SK-N-SH (cell line): ENCODE data around the gene LHFPL6. TPM values are rescaled to one million over a fixed set of nuclear protein-coding genes. Genes with fewer than 3 reads are reported as not detected.

Experiments
- CTCF ChIA-PET: fragments of 300-600, 350-600 bp; formaldehyde crosslinking; extraction: SDS; loops from one replicate; lab custom pipeline; 2021; lab: Yijun Ruan, JAX
- POLR2A ChIA-PET: fragments of 350-600 bp; sonication (Branson Sonifier 250); formaldehyde crosslinking; extraction: SDS; loops from one replicate; lab custom pipeline; 2020; ENCODE audit warnings: antibody characterized with exemption, inconsistent platforms; lab: Yijun Ruan, JAX
- DNase-seq: peaks from one replicate; pipeline ENCODE4 v3.0.0; 2012
- H2AFZ ChIP-seq: fragments of 200-600 bp; sonication (generic); 2 replicates; pipeline ENCODE4 v1.8.1; 2016; ENCODE audit warnings: antibody characterized with exemption, mild to moderate bottlenecking, low read depth
- H3F3A ChIP-seq: fragments of 200-600 bp; sonication (generic); replicated peaks from 2 replicates; pipeline ENCODE3; 2016; ENCODE audit warnings: antibody characterized with exemption, mild to moderate bottlenecking; ENCODE audit not compliant: insufficient read depth
- H3K27ac ChIP-seq, 2 experiments: fragments of 200-500 bp in 1 of 2; fragments of 200-600 bp in 1 of 2; sonication (Bioruptor generic) in 1 of 2; sonication (generic), shearing (Covaris generic) in 1 of 2; 2 replicates each; pipeline versions ENCODE4 v1.5.1 to v1.6.1; 2014 to 2016; ENCODE audit warnings: low read depth in 2 of 2, inconsistent platforms in 1 of 2, low read length in 1 of 2, mild to moderate bottlenecking in 1 of 2, mixed read lengths in 1 of 2
- H3K27me3 ChIP-seq: fragments of 200-600 bp; sonication (generic), shearing (Covaris generic); 2 replicates; pipeline ENCODE4 v1.6.1; 2016; ENCODE audit warnings: mixed run types; ENCODE audit not compliant: insufficient read depth
- H3K36me3 ChIP-seq, 2 experiments: fragments of 200-500 bp in 1 of 2; fragments of 200-600 bp in 1 of 2; sonication (Bioruptor generic) in 1 of 2; sonication (generic) in 1 of 2; replicated peaks in 1 of 2; 2 replicates each; pipeline versions ENCODE3 to v1.5.1; 2014 to 2016; ENCODE audit warnings: low read length in 1 of 2, mild to moderate bottlenecking in 1 of 2; ENCODE audit not compliant: insufficient read depth in 2 of 2, control insufficient read depth in 1 of 2
- H3K4me1 ChIP-seq, 2 experiments: fragments of 200-500 bp in 1 of 2; fragments of 200-600 bp in 1 of 2; sonication (Bioruptor generic) in 1 of 2; sonication (generic), shearing (Covaris generic) in 1 of 2; 2 replicates each; pipeline versions ENCODE4 v1.5.1 to v1.6.1; 2014 to 2016; ENCODE audit warnings: low read depth in 1 of 2, low read length in 1 of 2, mixed run types in 1 of 2; ENCODE audit not compliant: insufficient read depth in 2 of 2, control insufficient read depth in 1 of 2
- H3K4me2 ChIP-seq: fragments of 200-600 bp; sonication (generic), shearing (Covaris generic); 2 replicates; pipeline ENCODE4 v1.6.1; 2017; ENCODE audit warnings: mixed run types
- H3K4me3 ChIP-seq, 2 experiments: fragments of 200-500 bp in 1 of 2; fragments of 200-600 bp in 1 of 2; sonication (Bioruptor generic) in 1 of 2; sonication (generic), shearing (Covaris generic) in 1 of 2; 2 replicates each; pipeline versions ENCODE4 v1.5.1 to v1.8.1; 2014 to 2016; ENCODE audit warnings: low read depth in 2 of 2, inconsistent platforms in 1 of 2, low read length in 1 of 2, mild to moderate bottlenecking in 1 of 2, mixed read lengths in 1 of 2, moderate library complexity in 1 of 2
- H3K79me2 ChIP-seq: fragments of 200-600 bp; sonication (generic); 2 replicates; pipeline ENCODE4 v1.8.1; 2017; ENCODE audit warnings: mild to moderate bottlenecking; ENCODE audit not compliant: insufficient read depth
- H3K9ac ChIP-seq: fragments of 200-600 bp; sonication (generic); 2 replicates; pipeline ENCODE4 v1.6.1; 2017; ENCODE audit warnings: mixed run types
- H3K9me2 ChIP-seq: fragments of 200-600 bp; sonication (generic); 2 replicates; pipeline ENCODE4 v1.6.1; 2017; ENCODE audit warnings: mixed run types
- H3K9me3 ChIP-seq: fragments of 200-600 bp; sonication (generic); 2 replicates; pipeline ENCODE4 v1.6.1; 2017; ENCODE audit warnings: mixed run types, mild to moderate bottlenecking, moderate library complexity
- H4K20me1 ChIP-seq: fragments of 200-600 bp; sonication (generic); 2 replicates; pipeline ENCODE4 v1.6.1; 2017; ENCODE audit warnings: mild to moderate bottlenecking, mixed run types; ENCODE audit not compliant: insufficient read depth
- CHD2 ChIP-seq: fragments of 150-350 bp; IDR thresholded peaks from 2 replicates; pipeline ENCODE4 v1.6.1; 2018; ENCODE audit warnings: low read length; ENCODE audit not compliant: partially characterized antibody
- CTCF ChIP-seq: fragments of 200-600 bp; sonication (generic); IDR thresholded peaks from 2 replicates; pipeline ENCODE4 v1.6.1; 2017; ENCODE audit warnings: antibody characterized with exemption, mild to moderate bottlenecking, moderate library complexity
- ELF1 ChIP-seq: IDR thresholded peaks from 2 replicates; pipeline ENCODE4 v1.4.0; 2012
- EP300 ChIP-seq, 2 experiments: IDR thresholded peaks; 2 replicates each; pipeline versions ENCODE4 v1.4.0 to v1.6.1; 2012; ENCODE audit warnings: borderline replicate concordance in 1 of 2, low read depth in 1 of 2, low read length in 1 of 2
- EZH2phosphoT487 ChIP-seq: fragments of 200-600 bp; sonication (generic); IDR thresholded peaks from 2 replicates; pipeline ENCODE4 v1.6.1; 2017; ENCODE audit warnings: low read depth, mixed run types, mild to moderate bottlenecking, antibody characterized with exemption, moderate library complexity, borderline replicate concordance
- FOSL2 ChIP-seq: IDR thresholded peaks from 2 replicates; pipeline ENCODE4 v1.4.0; 2012; ENCODE audit warnings: low read depth, mild to moderate bottlenecking, moderate library complexity, borderline replicate concordance
- FOXM1 ChIP-seq: IDR thresholded peaks from 2 replicates; pipeline ENCODE4 v1.4.0; 2012; ENCODE audit warnings: low read depth, mild to moderate bottlenecking
- GABPA ChIP-seq: IDR thresholded peaks from 2 replicates; pipeline ENCODE4 v1.4.0; 2012; ENCODE audit warnings: low read depth, mild to moderate bottlenecking
- IRF3 ChIP-seq: fragments of 150-350 bp; IDR thresholded peaks from 2 replicates; pipeline ENCODE4 v1.6.1; 2016; ENCODE audit warnings: mild to moderate bottlenecking, low read depth, low read length
- MAX ChIP-seq: IDR thresholded peaks from 2 replicates; pipeline ENCODE4 v1.4.0; 2012; ENCODE audit warnings: low read depth
- NFIC ChIP-seq: IDR thresholded peaks from 2 replicates; pipeline ENCODE4 v1.4.0; 2012; ENCODE audit warnings: borderline replicate concordance
- POLR2AphosphoS5 ChIP-seq: IDR thresholded peaks from 2 replicates; pipeline ENCODE4 v1.6.1; 2012; ENCODE audit warnings: low read depth, low read length
- RFX5 ChIP-seq: IDR thresholded peaks from 2 replicates; pipeline ENCODE4 v1.6.1; 2012; ENCODE audit warnings: mild to moderate bottlenecking, improper control_type of control experiment, low read length
- RXRA ChIP-seq: IDR thresholded peaks from 2 replicates; pipeline ENCODE4 v1.4.0; 2012; ENCODE audit warnings: low read depth, mild to moderate bottlenecking, borderline replicate concordance
- SIN3A ChIP-seq: IDR thresholded peaks from 2 replicates; pipeline ENCODE4 v1.6.1; 2012; ENCODE audit warnings: low read depth, mild to moderate bottlenecking, low read length, moderate library complexity, borderline replicate concordance
- TAF1 ChIP-seq: IDR thresholded peaks from 2 replicates; pipeline ENCODE4 v1.6.1; 2012; ENCODE audit warnings: low read depth, mild to moderate bottlenecking, low read length, moderate library complexity, borderline replicate concordance
- TEAD4 ChIP-seq: IDR thresholded peaks from 2 replicates; pipeline ENCODE4 v1.4.0; 2012; ENCODE audit warnings: mild to moderate bottlenecking, borderline replicate concordance; ENCODE audit not compliant: insufficient read depth
- YY1 ChIP-seq: IDR thresholded peaks from 2 replicates; pipeline ENCODE4 v1.4.0; 2012; ENCODE audit warnings: low read depth, mild to moderate bottlenecking
- WGBS: methylation state at CpG from one replicate; pipeline ENCODE4 v1.1.6; 2017; ENCODE audit warnings: low lambda C conversion rate; 5-methylcytosine and 5-hydroxymethylcytosine counted together
- polyA plus RNA-seq, 3 experiments: library from polyadenylated mRNA; depleted of rRNA; stranded (reverse); fragments of >200 nt; gene quantifications; 2 replicates each; pipeline ENCODE4 v1.2.3, GENCODE V29; 2012
- TF ChIP-seq, protein P1 (sequence below): fragments of 150-350 bp; IDR thresholded peaks from 2 replicates; pipeline ENCODE4 v1.6.1; 2017; ENCODE audit warnings: antibody characterized with exemption, low read length, low read depth, borderline replicate concordance

Gene LHFPL6
- polyA plus RNA-seq, 1 of the 3 experiments (the other 2 are of a cell fraction), result 22.2 TPM

DNA sequence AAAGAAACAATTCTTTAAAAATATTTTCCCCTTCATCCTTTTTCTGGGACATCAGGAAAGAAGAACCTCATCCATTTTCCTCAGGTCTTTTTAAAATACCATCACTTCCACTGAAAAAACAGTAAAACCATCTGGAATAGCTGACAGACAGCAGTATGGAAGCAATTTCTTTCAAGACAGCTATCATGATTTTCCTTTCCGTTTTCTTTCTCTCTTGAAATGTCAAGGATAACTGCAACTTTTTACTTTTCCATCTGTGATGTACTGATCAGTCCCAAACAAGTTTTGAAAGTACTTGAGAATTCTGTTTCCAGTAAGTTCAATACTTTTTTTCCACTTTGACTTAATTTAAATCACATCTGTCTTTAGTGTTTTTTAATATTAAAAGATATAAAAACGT, 211.2 kb downstream of the LHFPL6 start:
- Histone ChIP-seq H3K9me3 (no peaks in the 10 kb centered on the region), H3K4me3 (no peak overlapping the region), H3K79me2 (no peaks in the 10 kb centered on the region), H3K9ac (no peak overlapping the region), H3F3A (no peaks in the 10 kb centered on the region), H3K9me2 (no peaks in the 10 kb centered on the region), H4K20me1 (no peaks in the 10 kb centered on the region), H3K36me3 (no peaks in the 10 kb centered on the region), H3K4me1 (peaks cover 5 to 9% of the 10 kb centered on the region in 2 experiments; a peak in 1 of 4 replicates), H3K27me3 (no peaks in the 10 kb centered on the region), H3K27ac (no peak overlapping the region), H2AFZ (no peak overlapping the region), H3K4me2 (no peak overlapping the region)
- CTCF ChIA-PET, result no interaction called here
- POLR2A ChIA-PET, result no interaction called here
- no peak for DNase-seq
- TF ChIP-seq RXRA, result no peak
- TF ChIP-seq RFX5, result no peak
- TF ChIP-seq GABPA, result no peak
- TF ChIP-seq NFIC, result no peak
- TF ChIP-seq EP300 (IDR thresholded peaks at IDR 0.05; ENCODE audit: borderline replicate concordance in 1 of 2, low read depth in 1 of 2, low read length in 1 of 2), result no peak
- no peak for TF ChIP-seq ELF1
- TF ChIP-seq IRF3, result no peak
- TF ChIP-seq, protein P1, sequence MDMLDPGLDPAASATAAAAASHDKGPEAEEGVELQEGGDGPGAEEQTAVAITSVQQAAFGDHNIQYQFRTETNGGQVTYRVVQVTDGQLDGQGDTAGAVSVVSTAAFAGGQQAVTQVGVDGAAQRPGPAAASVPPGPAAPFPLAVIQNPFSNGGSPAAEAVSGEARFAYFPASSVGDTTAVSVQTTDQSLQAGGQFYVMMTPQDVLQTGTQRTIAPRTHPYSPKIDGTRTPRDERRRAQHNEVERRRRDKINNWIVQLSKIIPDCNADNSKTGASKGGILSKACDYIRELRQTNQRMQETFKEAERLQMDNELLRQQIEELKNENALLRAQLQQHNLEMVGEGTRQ, result no peak
- WGBS, result 57% methylated on average over 2 of the region's 2 CpGs

GRCh38 chr13:39389013-39389412, 214.0 kb downstream of the LHFPL6 start:
- H3K9me2 ChIP-seq, result no peaks in the 10 kb centered on the region
- H3F3A ChIP-seq, result no peaks in the 10 kb centered on the region
- no peaks in the 10 kb centered on the region for H4K20me1 ChIP-seq
- H3K9me3 ChIP-seq, result no peaks in the 10 kb centered on the region
- H2AFZ ChIP-seq, result no peak overlapping the region
- H3K4me1 ChIP-seq, result peaks cover 0 to 7% of the 10 kb centered on the region in 2 experiments; a peak in 1 of 4 replicates
- ChIA-PET POLR2A (no interaction called here), CTCF (no interaction called here)
- H3K4me3 ChIP-seq, result no peak overlapping the region
- 76% methylated on average over 5 of the region's 5 CpGs for WGBS
- DNase-seq, result no peak
- H3K27me3 ChIP-seq, result no peaks in the 10 kb centered on the region
- no peak overlapping the region for H3K4me2 ChIP-seq
- no peaks in the 10 kb centered on the region for H3K36me3 ChIP-seq
- no peaks in the 10 kb centered on the region for H3K79me2 ChIP-seq
- no peak overlapping the region for H3K9ac ChIP-seq
- no peak for TF ChIP-seq EZH2phosphoT487
- TF ChIP-seq FOSL2, result no peak
- no peak for TF ChIP-seq CHD2
- no peak for TF ChIP-seq POLR2AphosphoS5
- TF ChIP-seq TEAD4, result no peak
- TF ChIP-seq MAX, result no peak
- no peak for TF ChIP-seq RXRA
- no peak for TF ChIP-seq FOXM1
- no peak for TF ChIP-seq TAF1
- no peak for TF ChIP-seq CTCF
- no peak for TF ChIP-seq ELF1
- TF ChIP-seq SIN3A, result no peak
- TF ChIP-seq YY1, result no peak
- TF ChIP-seq, all 33 proteins: peak for 0
- no peak overlapping the region for H3K27ac ChIP-seq
